WI38 (cell line): ENCODE data around the gene KEAP1.
"Not testable (repeated sequence)": the region's sequence is repeated elsewhere in the genome, so short reads cannot be mapped to it uniquely, and the experiment has no call there.

Experiments used
- H3K4me3 ChIP-seq: 2 replicates; pipeline ENCODE4 v1.5.1; 2011; ENCODE audit warnings: low read depth, mild to moderate bottlenecking, control low read depth, low read length
- CTCF ChIP-seq: IDR thresholded peaks from 2 replicates; pipeline ENCODE4 v1.5.1; 2012; ENCODE audit warnings: low read depth, mild to moderate bottlenecking, control low read depth, low read length

The KEAP1 gene

GRCh38 chr19:10537668-10538067 is 34.5 kb upstream of the KEAP1 start:
- no peak for TF ChIP-seq CTCF
- no peak overlapping the region for H3K4me3 ChIP-seq

GRCh38 chr19:10535613-10536012 is 32.5 kb upstream of the KEAP1 start:
- no peak overlapping the region for H3K4me3 ChIP-seq
- TF ChIP-seq CTCF, result no peak

- no peak for TF ChIP-seq CTCF
- H3K4me3 ChIP-seq, result no peak overlapping the region
Observed at GRCh38 chr19:10533646-10534386, 30.7 kb upstream of the KEAP1 start.

- no peak overlapping the region for H3K4me3 ChIP-seq
- no peak for TF ChIP-seq CTCF
Observed at GRCh38 chr19:10532457-10532856, 29.3 kb upstream of the KEAP1 start.

GRCh38 chr19:10526887-10527286 is 23.7 kb upstream of the KEAP1 start:
- not testable (repeated sequence) for H3K4me3 ChIP-seq

- TF ChIP-seq CTCF, result no peak
- H3K4me3 ChIP-seq, result no peak overlapping the region
Observed at GRCh38 chr19:10525636-10526035, 22.5 kb upstream of the KEAP1 start.

GRCh38 chr19:10523135-10523636 is 20.0 kb upstream of the KEAP1 start:
- no peak for TF ChIP-seq CTCF
- no peak overlapping the region for H3K4me3 ChIP-seq
